K562 (cell line): ENCODE data around the gene CHSY3. TPM values are rescaled to one million over a fixed set of nuclear protein-coding genes. Genes with fewer than 3 reads are reported as not detected.

Source experiments
- ATAC-seq: fragments of 200-7000 bp; cut with Tn5 transposase; 3 replicates; pipeline ENCODE4 v1.9.1; 2020; ENCODE audit warnings: moderate library complexity
- BruUV-seq: library from RNA; stranded (reverse); fragments of 400-500 nt; replicated peaks from 2 replicates; lab custom pipeline; 2021; lab: Mats Ljungman, UMichigan
- CTCF ChIA-PET: fragments of 300-600 bp; formaldehyde crosslinking; extraction: SDS; loops from one replicate; lab custom pipeline; 2021; ENCODE audit warnings: low intra/inter-chr PET ratio; lab: Yijun Ruan, JAX
- POLR2A ChIA-PET: fragments of 300-600, 350-650 bp; sonication (Branson Sonifier 250); formaldehyde crosslinking; extraction: SDS; loops from one replicate; lab custom pipeline; 2021; ENCODE audit warnings: antibody characterized with exemption, inconsistent platforms; lab: Yijun Ruan, JAX
- DNase-seq, 4 experiments: peaks; one replicate each; pipeline versions ENCODE4 v3.0.0 to v3.0.0-alpha.2; 2011 to 2018; ENCODE audit warnings: low spot score in 3 of 4, mixed read lengths in 3 of 4; ENCODE audit errors: extremely low read depth in 1 of 4
- FAIRE-seq: peaks from 2 replicates; lab custom pipeline; 2011; peaks lifted over from hg19 to GRCh38; lab: Jason Lieb, UNC
- H2AFZ ChIP-seq: 2 replicates; pipeline ENCODE4 v1.6.0; 2011; ENCODE audit warnings: low read depth, low read length, control low read depth, inconsistent platforms
- H3K27ac ChIP-seq: fragments of 200-600 bp; 3 replicates; pipeline ENCODE4 v1.8.0; 2011; ENCODE audit warnings: low read depth, mild to moderate bottlenecking, control low read depth, inconsistent platforms, low read length, moderate library complexity, mixed read lengths; ENCODE audit errors: extremely low read depth
- H3K27me3 ChIP-seq, 2 experiments: fragments of 300-600 bp in 1 of 2; 2 replicates in 1 of 2; 3 replicates in 1 of 2; pipeline versions ENCODE4 v1.6.0 to v1.8.0; 2011; ENCODE audit warnings: inconsistent platforms in 2 of 2, low read length in 2 of 2, mild to moderate bottlenecking in 1 of 2, mixed read lengths in 1 of 2, moderate library complexity in 1 of 2; ENCODE audit not compliant: control insufficient read depth in 2 of 2, insufficient read depth in 2 of 2
- H3K36me3 ChIP-seq: fragments of 300-600 bp; 3 replicates; pipeline ENCODE4 v1.8.0; 2011; ENCODE audit warnings: mild to moderate bottlenecking, low read length, inconsistent platforms; ENCODE audit not compliant: control insufficient read depth, insufficient read depth
- H3K4me1 ChIP-seq, 2 experiments: fragments of 200-600 bp in 1 of 2; replicated peaks in 1 of 2; 2 replicates in 1 of 2; 3 replicates in 1 of 2; pipeline versions ENCODE4 v1.5.1 to v1.8.0; 2011; ENCODE audit warnings: inconsistent platforms in 2 of 2, low read length in 2 of 2, mild to moderate bottlenecking in 1 of 2, mixed read lengths in 1 of 2, moderate library complexity in 1 of 2; ENCODE audit not compliant: control insufficient read depth in 2 of 2, insufficient read depth in 2 of 2
- H3K4me2 ChIP-seq: 2 replicates; pipeline ENCODE4 v1.6.1; 2011; ENCODE audit warnings: low read length, control low read depth, inconsistent platforms, mixed read lengths; ENCODE audit not compliant: insufficient read depth
- H3K4me3 ChIP-seq: fragments of 200-600 bp; sonication (generic), shearing (Covaris generic); 2 replicates; pipeline ENCODE4 v1.5.1; 2016; ENCODE audit warnings: control low read depth, inconsistent platforms
- H3K79me2 ChIP-seq: fragments of 200-600 bp; 3 replicates; pipeline ENCODE4 v1.8.0; 2011; ENCODE audit warnings: low read length, inconsistent platforms; ENCODE audit not compliant: control insufficient read depth, insufficient read depth
- H3K9ac ChIP-seq, 2 experiments: 2 replicates each; pipeline versions ENCODE4 v1.6.0 to v1.6.1; 2011; ENCODE audit warnings: low read depth in 2 of 2, low read length in 2 of 2, control low read depth in 1 of 2, inconsistent platforms in 1 of 2, mild to moderate bottlenecking in 1 of 2, mixed read lengths in 1 of 2; ENCODE audit not compliant: insufficient read depth in 1 of 2
- H3K9me1 ChIP-seq: one replicate; pipeline ENCODE4 v1.6.0; 2011; ENCODE audit warnings: inconsistent platforms, mild to moderate bottlenecking, low read length, moderate library complexity; ENCODE audit not compliant: control insufficient read depth, insufficient read depth
- H3K9me3 ChIP-seq: replicated peaks from 2 replicates; pipeline ENCODE4 v1.5.1; 2011; ENCODE audit warnings: low read depth, low read length, inconsistent platforms; ENCODE audit not compliant: control insufficient read depth, insufficient read depth
- H4K20me1 ChIP-seq: replicated peaks from 2 replicates; pipeline ENCODE4 v1.6.1; 2011; ENCODE audit warnings: low read length, inconsistent platforms, mixed read lengths; ENCODE audit not compliant: control insufficient read depth, insufficient read depth
- C11orf30 ChIP-seq: fragments of 450-650 bp; IDR thresholded peaks from 2 replicates; pipeline ENCODE4 v1.6.1; 2016; ENCODE audit warnings: low read depth, mild to moderate bottlenecking
- CXXC5 ChIP-seq: fragments of 250-450 bp; sonication (Bioruptor Pico); IDR thresholded peaks from 2 replicates; pipeline ENCODE4 v1.8.0; 2022; ENCODE audit warnings: inconsistent platforms, mild to moderate bottlenecking, moderate library complexity
- ELK1 ChIP-seq: sonication (generic); formaldehyde crosslinking; IDR thresholded peaks from 2 replicates; pipeline ENCODE4 v1.8.1; 2022; ENCODE audit warnings: missing genetic modification reagents
- ERF ChIP-seq: fragments of 450-650 bp; formaldehyde crosslinking; IDR thresholded peaks from 2 replicates; pipeline ENCODE4 v1.4.0; 2020; ENCODE audit warnings: mild to moderate bottlenecking, mixed read lengths
- IRF1 ChIP-seq: sonication (generic); formaldehyde crosslinking; IDR thresholded peaks from 2 replicates; pipeline ENCODE4 v1.8.0; 2022; ENCODE audit warnings: missing genetic modification reagents, mild to moderate bottlenecking, borderline replicate concordance
- MAFF ChIP-seq: IDR thresholded peaks from 2 replicates; pipeline ENCODE4 v1.6.1; 2012; ENCODE audit warnings: low read length, improper control_type of control experiment
- OTX1 ChIP-seq: fragments of 450-650 bp; formaldehyde crosslinking; IDR thresholded peaks from 2 replicates; pipeline ENCODE4 v1.4.0; 2022; ENCODE audit warnings: mild to moderate bottlenecking
- RBM22 ChIP-seq: fragments of 200-400 bp; formaldehyde crosslinking; IDR thresholded peaks from 2 replicates; pipeline ENCODE4 v1.6.1; 2018; ENCODE audit warnings: low read length, low read depth; ENCODE audit not compliant: poor library complexity, severe bottlenecking
- SMARCE1 ChIP-seq: fragments of 450-650 bp; IDR thresholded peaks from 2 replicates; pipeline ENCODE4 v1.7.1; 2016; ENCODE audit warnings: mild to moderate bottlenecking
- TEAD4 ChIP-seq, 2 experiments: sonication (generic) in 1 of 2; formaldehyde crosslinking in 1 of 2; IDR thresholded peaks; 2 replicates each; pipeline versions ENCODE4 v1.6.1 to v1.8.0; 2012 to 2022; ENCODE audit warnings: borderline replicate concordance in 1 of 2, inconsistent platforms in 1 of 2, low read length in 1 of 2, mild to moderate bottlenecking in 1 of 2, missing genetic modification reagents in 1 of 2
- XRCC4 ChIP-seq: IDR thresholded peaks from one replicate; pipeline ENCODE4 v1.6.1; 2011; ENCODE audit not compliant: insufficient read depth, insufficient read length; ENCODE audit errors: extremely low read depth
- ZBTB26 ChIP-seq: fragments of 450-650 bp; formaldehyde crosslinking; IDR thresholded peaks from 2 replicates; pipeline ENCODE4 v1.4.0; 2022; ENCODE audit warnings: missing genetic modification characterization
- ZNF316 ChIP-seq: fragments of 450-650 bp; IDR thresholded peaks from 2 replicates; pipeline ENCODE4 v1.6.1; 2016
- WGBS: fragments of 100-300 bp; shearing (Covaris generic); methylation state at CpG from one replicate; pipeline ENCODE4 v1.1.6; 2016; ENCODE audit warnings: low coverage, mixed read lengths; ENCODE audit not compliant: insufficient coverage; ENCODE audit errors: missing lambda C conversion rate; 5-methylcytosine and 5-hydroxymethylcytosine counted together
- in situ Hi-C: fragments of 300-500 bp; cut with MboI; formaldehyde crosslinking; loops from 4 replicates; pipeline ENCODE4 v1.15.0; 2018; ENCODE audit warnings: inconsistent platforms, mixed read lengths
- intact Hi-C: fragments of 100-400 bp; cut with micrococcal nuclease; formaldehyde crosslinking; loops from 2 replicates; pipeline ENCODE4 v1.14.2; 2022
- polyA plus RNA-seq, 8 experiments: library from polyadenylated mRNA; depleted of rRNA in 4 of 8; stranded (reverse) in 5 of 8; unstranded in 3 of 8; fragments of >200 nt; fragmentation: Nextera tagmentation in 2 of 8; fragmentation: Illumina TruSeq in 1 of 8; extraction: Ambion mirVana in 2 of 8; extraction: Trizol in 1 of 8; gene quantifications; 2 replicates each; pipeline versions ENCODE4 v1.2.1 to v1.2.3, GENCODE V29; 2011 to 2014; ENCODE audit warnings: inconsistent platforms in 1 of 8, missing spikeins in 1 of 8
- total RNA-seq, 7 experiments: library from RNA; depleted of rRNA in 6 of 7; stranded (reverse); fragments of >200 nt in 6 of 7; fragmentation: Illumina TruSeq in 2 of 7; extraction: Trizol in 2 of 7; gene quantifications; 2 replicates each; pipeline versions ENCODE4 v1.2.1 to v1.2.3, GENCODE V29; 2011 to 2021; ENCODE audit warnings: low replicate concordance in 1 of 7

The CHSY3 gene
- total and polyA plus RNA-seq, 9 of the 15 experiments (the other 6 are each of a cell fraction or from before 2014, with no cell fraction given): 0.04 TPM; not detected in 8

GRCh38 chr5:130021000-130021399 is 116.7 kb downstream of the CHSY3 start:
- Histone ChIP-seq H3K9me1 (no peaks in the 10 kb centered on the region), H3K27ac (no peak overlapping the region), H3K4me3 (no peak overlapping the region), H3K9me3 (0 out of 2 replicates have a peak, but pooled peaks cover 2% of the 10 kb centered on the region), H2AFZ (no peak overlapping the region), H4K20me1 (no peaks in the 10 kb centered on the region), H3K9ac (no peak overlapping the region), H3K4me1 (no peaks in the 10 kb centered on the region), H3K27me3 (no peaks in the 10 kb centered on the region), H3K79me2 (no peaks in the 10 kb centered on the region), H3K4me2 (no peak overlapping the region), H3K36me3 (no peaks in the 10 kb centered on the region)
- no TSS peak for BruUV-seq
- ChIA-PET CTCF (no interaction called here), POLR2A (no interaction called here)
- in situ Hi-C loops: no loop called here
- DNase-seq: no peak
- intact Hi-C loops: no loop called here
- FAIRE-seq: no peak
- TF ChIP-seq C11orf30: 0 out of 2 replicates have a peak, but pooled peaks have one; percentile 6
- 0 out of 2 replicates have a peak, but pooled peaks have one; percentile 26 for TF ChIP-seq MAFF
- TF ChIP-seq ZNF316: peak; percentile 18; the same call in 1 of the 2 replicates
- no peak for TF ChIP-seq RBM22
- no peak for ATAC-seq

- intact Hi-C loops: no loop called here
- Histone ChIP-seq H2AFZ (no peak overlapping the region), H3K9ac (no peak overlapping the region), H3K36me3 (no peaks in the 10 kb centered on the region), H3K27me3 (no peaks in the 10 kb centered on the region), H3K4me2 (no peak overlapping the region), H3K79me2 (no peaks in the 10 kb centered on the region), H3K4me1 (no peaks in the 10 kb centered on the region), H3K27ac (no peak overlapping the region), H3K9me1 (no peaks in the 10 kb centered on the region), H4K20me1 (no peaks in the 10 kb centered on the region), H3K4me3 (no peak overlapping the region), H3K9me3 (0 out of 2 replicates have a peak, but pooled peaks cover 2% of the 10 kb centered on the region)
- ATAC-seq (no peak), DNase-seq (no peak), FAIRE-seq (no peak)
- WGBS: 1% methylated on average over 4 of the region's 4 CpGs
- ChIA-PET POLR2A (no interaction called here), CTCF (no interaction called here)
- TF ChIP-seq SMARCE1 (no peak), ERF (CRISPR knock-in tag) (no peak), TEAD4 (IDR thresholded peaks at IDR 0.05; ENCODE audit: low read length) (no peak), TEAD4 (CRISPR knock-in tag; IDR thresholded peaks at IDR 0.05; ENCODE audit: borderline replicate concordance) (no peak), IRF1 (CRISPR knock-in tag) (no peak), XRCC4 (no peak), CXXC5 (CRISPR knock-in tag) (no peak), ELK1 (CRISPR knock-in tag) (no peak), OTX1 (CRISPR knock-in tag) (no peak), ZBTB26 (no peak)
- BruUV-seq: no TSS peak
- in situ Hi-C loops: no loop called here
Measured at GRCh38 chr5:130021876-130022275, 117.6 kb downstream of the CHSY3 start.
